Parathyroid adenoma (tissue), 2 donors: ENCODE results near the gene PPAN.
A peak's percentile ranks its signal among the peaks of the same experiment; 100 is the strongest.

Experiments used
- H2AFZ ChIP-seq: fragments of 300-600 bp; sonication (generic); one replicate; pipeline ENCODE4 v1.7.0; 2017; ENCODE audit warnings: antibody characterized with exemption, mild to moderate bottlenecking
- H3K27ac ChIP-seq: fragments of 300-600 bp; sonication (generic); one replicate; pipeline ENCODE4 v1.7.0; 2017
- H3K27me3 ChIP-seq: fragments of 300-600 bp; sonication (generic); one replicate; pipeline ENCODE4 v1.7.0; 2017; ENCODE audit warnings: low read length; ENCODE audit not compliant: control insufficient read depth, insufficient read depth
- H3K36me3 ChIP-seq: fragments of 300-600 bp; sonication (generic); one replicate; pipeline ENCODE4 v1.7.0; 2017; ENCODE audit warnings: low read length; ENCODE audit not compliant: control insufficient read depth, insufficient read depth
- H3K4me1 ChIP-seq: fragments of 300-600 bp; sonication (generic); one replicate; pipeline ENCODE4 v1.7.0; 2017; ENCODE audit warnings: control low read depth
- H3K4me2 ChIP-seq: fragments of 300-600 bp; sonication (generic); one replicate; pipeline ENCODE4 v1.7.0; 2017; ENCODE audit warnings: low read length
- H3K4me3 ChIP-seq: fragments of 300-600 bp; sonication (generic); one replicate; pipeline ENCODE4 v1.7.0; 2017; ENCODE audit warnings: low read depth, low read length
- H3K79me2 ChIP-seq: fragments of 300-600 bp; sonication (generic); one replicate; pipeline ENCODE4 v1.7.0; 2017; ENCODE audit warnings: control low read depth
- H3K9ac ChIP-seq: fragments of 300-600 bp; sonication (generic); one replicate; pipeline ENCODE4 v1.7.0; 2017; ENCODE audit warnings: mild to moderate bottlenecking
- H3K9me3 ChIP-seq: fragments of 300-600 bp; sonication (generic); one replicate; pipeline ENCODE4 v1.7.0; 2017; ENCODE audit warnings: low read length; ENCODE audit not compliant: control insufficient read depth
- TF ChIP-seq, protein P1 (sequence below): fragments of 300-600 bp; sonication (generic); IDR thresholded peaks from one replicate; pipeline ENCODE4 v1.7.0; 2017; ENCODE audit warnings: antibody characterized with exemption, mild to moderate bottlenecking
- donor health status: primary hyperparathyroidism.

PPAN gene

DNA sequence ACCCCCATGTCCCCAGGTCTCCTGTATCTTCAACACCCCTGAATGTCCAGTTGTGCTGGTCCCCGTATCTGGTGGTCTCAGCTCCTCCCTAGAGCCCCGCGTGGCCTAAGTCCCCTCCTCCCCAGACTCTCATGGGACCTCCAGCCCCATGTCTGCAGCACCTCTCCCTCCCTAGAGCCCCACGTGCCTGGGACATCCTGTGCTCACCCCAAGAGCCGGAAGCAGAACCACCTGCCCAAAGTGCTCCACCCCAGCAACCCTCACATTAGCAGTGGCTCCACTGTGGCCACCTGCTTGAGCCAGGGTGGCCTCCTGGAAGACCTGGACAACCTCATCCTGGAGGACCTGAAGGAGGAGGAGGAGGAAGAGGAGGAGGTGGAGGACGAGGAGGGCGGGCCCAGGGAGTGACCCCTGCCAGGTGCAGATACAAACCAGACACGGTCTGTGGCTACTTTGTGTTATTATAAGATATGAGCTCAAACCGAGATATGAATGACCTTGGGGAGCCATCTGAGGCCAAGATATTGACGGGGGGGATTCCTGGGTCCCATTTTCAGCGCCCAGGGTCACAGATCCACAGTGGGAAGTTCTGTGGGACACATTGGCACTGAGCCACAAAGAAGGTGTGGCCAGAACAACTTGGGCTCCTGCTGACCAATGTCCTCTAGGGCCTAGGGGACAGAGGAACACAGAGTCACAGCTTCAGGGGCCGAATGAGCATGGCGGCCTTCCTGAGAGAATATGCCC lies 14.1 kb upstream of the PPAN start:
- no peaks in the 10 kb centered on the region for H3K36me3 ChIP-seq
- H3K4me2 ChIP-seq: no peak overlapping the region
- no peaks in the 10 kb centered on the region for H3K79me2 ChIP-seq
- TF ChIP-seq, protein P1, sequence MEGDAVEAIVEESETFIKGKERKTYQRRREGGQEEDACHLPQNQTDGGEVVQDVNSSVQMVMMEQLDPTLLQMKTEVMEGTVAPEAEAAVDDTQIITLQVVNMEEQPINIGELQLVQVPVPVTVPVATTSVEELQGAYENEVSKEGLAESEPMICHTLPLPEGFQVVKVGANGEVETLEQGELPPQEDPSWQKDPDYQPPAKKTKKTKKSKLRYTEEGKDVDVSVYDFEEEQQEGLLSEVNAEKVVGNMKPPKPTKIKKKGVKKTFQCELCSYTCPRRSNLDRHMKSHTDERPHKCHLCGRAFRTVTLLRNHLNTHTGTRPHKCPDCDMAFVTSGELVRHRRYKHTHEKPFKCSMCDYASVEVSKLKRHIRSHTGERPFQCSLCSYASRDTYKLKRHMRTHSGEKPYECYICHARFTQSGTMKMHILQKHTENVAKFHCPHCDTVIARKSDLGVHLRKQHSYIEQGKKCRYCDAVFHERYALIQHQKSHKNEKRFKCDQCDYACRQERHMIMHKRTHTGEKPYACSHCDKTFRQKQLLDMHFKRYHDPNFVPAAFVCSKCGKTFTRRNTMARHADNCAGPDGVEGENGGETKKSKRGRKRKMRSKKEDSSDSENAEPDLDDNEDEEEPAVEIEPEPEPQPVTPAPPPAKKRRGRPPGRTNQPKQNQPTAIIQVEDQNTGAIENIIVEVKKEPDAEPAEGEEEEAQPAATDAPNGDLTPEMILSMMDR: no peak
- no peaks in the 10 kb centered on the region for H3K4me1 ChIP-seq
- no peaks in the 10 kb centered on the region for H3K27me3 ChIP-seq
- H3K27ac ChIP-seq: no peak overlapping the region
- H3K4me3 ChIP-seq: no peak overlapping the region
- H3K9ac ChIP-seq: no peak overlapping the region
- no peaks in the 10 kb centered on the region for H3K9me3 ChIP-seq
- no peak overlapping the region for H2AFZ ChIP-seq

DNA sequence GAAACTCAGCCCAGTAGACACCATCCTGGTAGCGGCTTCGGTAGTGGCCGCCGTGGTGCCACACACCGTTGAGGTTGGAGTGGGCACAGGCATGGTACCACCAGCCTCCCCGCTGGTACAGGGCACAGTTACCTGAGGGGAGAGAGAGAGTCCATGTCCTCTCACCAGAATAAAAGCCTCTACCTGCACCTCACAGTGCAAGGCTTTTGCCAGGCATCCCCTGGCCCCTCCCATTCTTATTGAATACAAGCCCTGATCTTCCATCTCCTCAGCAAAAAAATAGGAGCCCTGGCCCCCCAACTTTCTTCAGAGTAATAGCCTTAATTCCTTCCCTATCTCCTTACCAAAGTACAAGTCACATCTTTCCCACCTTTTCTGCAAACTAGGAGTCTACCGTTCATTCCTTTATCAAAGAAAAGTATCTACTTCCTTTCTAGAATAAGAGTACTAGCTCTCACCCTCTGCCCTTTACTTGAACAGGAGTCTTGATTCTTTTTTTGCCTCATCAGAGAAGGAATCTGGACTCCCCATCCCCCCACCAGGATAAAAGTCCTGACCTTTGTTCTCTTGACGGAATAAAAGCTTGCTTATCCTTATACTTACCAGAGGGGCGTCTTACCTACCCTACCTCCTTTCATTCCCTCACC lies 13.4 kb upstream of the PPAN start:
- H3K27ac ChIP-seq: no peak overlapping the region
- no peaks in the 10 kb centered on the region for H3K27me3 ChIP-seq
- H3K79me2 ChIP-seq: no peaks in the 10 kb centered on the region
- H3K36me3 ChIP-seq: no peaks in the 10 kb centered on the region
- no peak overlapping the region for H3K4me2 ChIP-seq
- TF ChIP-seq, protein P1: no peak
- no peak overlapping the region for H2AFZ ChIP-seq
- H3K4me1 ChIP-seq: no peaks in the 10 kb centered on the region
- H3K9me3 ChIP-seq: no peaks in the 10 kb centered on the region
- no peak overlapping the region for H3K4me3 ChIP-seq
- no peak overlapping the region for H3K9ac ChIP-seq

DNA sequence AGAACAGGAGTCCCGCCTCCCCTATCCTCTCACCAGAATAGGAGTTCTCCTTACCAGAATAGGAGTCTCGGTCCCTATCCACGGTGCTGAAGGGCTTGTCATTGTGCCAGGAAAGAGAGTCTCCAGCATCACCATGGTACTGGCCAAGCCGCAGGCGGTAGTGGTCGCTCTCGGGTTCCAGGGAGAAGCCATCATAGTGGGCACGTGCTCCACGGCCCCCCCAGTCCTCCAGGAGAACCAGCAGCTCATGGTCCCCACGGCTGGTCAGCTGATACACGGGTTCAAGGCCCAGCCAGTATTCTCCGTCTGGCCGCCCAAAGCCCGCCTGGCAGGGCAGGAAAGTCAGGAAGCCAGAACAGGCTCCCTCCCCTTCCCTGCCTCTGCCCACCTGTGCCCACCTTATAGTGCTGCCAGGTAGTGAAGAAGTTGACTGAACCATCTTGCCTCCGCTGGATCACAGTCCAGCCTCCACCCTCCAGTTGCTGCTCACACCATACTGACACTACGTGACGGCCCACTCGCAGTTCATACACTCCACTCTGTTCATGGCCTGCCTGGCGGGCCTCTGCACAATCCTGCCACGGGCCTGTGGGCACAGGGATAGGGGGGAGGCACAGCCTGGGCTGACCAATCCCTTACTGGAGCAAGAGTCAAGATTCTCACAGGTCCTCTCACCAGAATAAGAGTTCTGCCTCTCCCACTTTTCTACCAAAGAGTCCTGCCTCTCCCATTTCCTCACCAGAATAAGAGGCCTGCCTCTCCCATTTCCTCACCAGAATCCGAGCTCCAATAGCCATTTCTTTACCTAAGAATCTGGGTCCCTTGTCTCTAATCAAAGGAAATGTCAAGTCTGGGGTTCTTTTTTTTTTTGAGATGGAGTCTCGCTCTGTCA lies 12.6 kb upstream of the PPAN start:
- H3K36me3 ChIP-seq: no peaks in the 10 kb centered on the region
- no peak overlapping the region for H2AFZ ChIP-seq
- H3K4me2 ChIP-seq: no peak overlapping the region
- H3K27me3 ChIP-seq: no peaks in the 10 kb centered on the region
- H3K27ac ChIP-seq: no peak overlapping the region
- no peak overlapping the region for H3K9ac ChIP-seq
- H3K4me1 ChIP-seq: no peaks in the 10 kb centered on the region
- TF ChIP-seq, protein P1: no peak
- H3K79me2 ChIP-seq: no peaks in the 10 kb centered on the region
- no peak overlapping the region for H3K4me3 ChIP-seq
- H3K9me3 ChIP-seq: no peaks in the 10 kb centered on the region

GRCh38 chr19:10095622-10095947 lies 10.6 kb upstream of the PPAN start:
- Histone ChIP-seq H3K9me3 (no peaks in the 10 kb centered on the region), H2AFZ (peak overlapping the region; percentile 79), H3K79me2 (no peaks in the 10 kb centered on the region), H3K9ac (no peak overlapping the region), H3K27me3 (no peaks in the 10 kb centered on the region), H3K4me1 (no peaks in the 10 kb centered on the region), H3K27ac (peak overlapping the region; percentile 30), H3K4me2 (peak overlapping the region; percentile 47), H3K36me3 (no peaks in the 10 kb centered on the region), H3K4me3 (peak overlapping the region; percentile 27)
- TF ChIP-seq, protein P1: no peak
